CD4-positive, alpha-beta T cell treated with Interleukin-15 for 1 hour (primary cell): ENCODE measurements around the gene TTC7B.
"Not testable (repeated sequence)": the region's sequence is repeated elsewhere in the genome, so short reads cannot be mapped to it uniquely, and the experiment has no call there.

Experiments used
- DNase-seq: peaks from one replicate; pipeline ENCODE4 v3.0.0-alpha.2; 2020

The TTC7B gene, protein sequence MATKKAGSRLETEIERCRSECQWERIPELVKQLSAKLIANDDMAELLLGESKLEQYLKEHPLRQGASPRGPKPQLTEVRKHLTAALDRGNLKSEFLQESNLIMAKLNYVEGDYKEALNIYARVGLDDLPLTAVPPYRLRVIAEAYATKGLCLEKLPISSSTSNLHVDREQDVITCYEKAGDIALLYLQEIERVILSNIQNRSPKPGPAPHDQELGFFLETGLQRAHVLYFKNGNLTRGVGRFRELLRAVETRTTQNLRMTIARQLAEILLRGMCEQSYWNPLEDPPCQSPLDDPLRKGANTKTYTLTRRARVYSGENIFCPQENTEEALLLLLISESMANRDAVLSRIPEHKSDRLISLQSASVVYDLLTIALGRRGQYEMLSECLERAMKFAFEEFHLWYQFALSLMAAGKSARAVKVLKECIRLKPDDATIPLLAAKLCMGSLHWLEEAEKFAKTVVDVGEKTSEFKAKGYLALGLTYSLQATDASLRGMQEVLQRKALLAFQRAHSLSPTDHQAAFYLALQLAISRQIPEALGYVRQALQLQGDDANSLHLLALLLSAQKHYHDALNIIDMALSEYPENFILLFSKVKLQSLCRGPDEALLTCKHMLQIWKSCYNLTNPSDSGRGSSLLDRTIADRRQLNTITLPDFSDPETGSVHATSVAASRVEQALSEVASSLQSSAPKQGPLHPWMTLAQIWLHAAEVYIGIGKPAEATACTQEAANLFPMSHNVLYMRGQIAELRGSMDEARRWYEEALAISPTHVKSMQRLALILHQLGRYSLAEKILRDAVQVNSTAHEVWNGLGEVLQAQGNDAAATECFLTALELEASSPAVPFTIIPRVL

DNA sequence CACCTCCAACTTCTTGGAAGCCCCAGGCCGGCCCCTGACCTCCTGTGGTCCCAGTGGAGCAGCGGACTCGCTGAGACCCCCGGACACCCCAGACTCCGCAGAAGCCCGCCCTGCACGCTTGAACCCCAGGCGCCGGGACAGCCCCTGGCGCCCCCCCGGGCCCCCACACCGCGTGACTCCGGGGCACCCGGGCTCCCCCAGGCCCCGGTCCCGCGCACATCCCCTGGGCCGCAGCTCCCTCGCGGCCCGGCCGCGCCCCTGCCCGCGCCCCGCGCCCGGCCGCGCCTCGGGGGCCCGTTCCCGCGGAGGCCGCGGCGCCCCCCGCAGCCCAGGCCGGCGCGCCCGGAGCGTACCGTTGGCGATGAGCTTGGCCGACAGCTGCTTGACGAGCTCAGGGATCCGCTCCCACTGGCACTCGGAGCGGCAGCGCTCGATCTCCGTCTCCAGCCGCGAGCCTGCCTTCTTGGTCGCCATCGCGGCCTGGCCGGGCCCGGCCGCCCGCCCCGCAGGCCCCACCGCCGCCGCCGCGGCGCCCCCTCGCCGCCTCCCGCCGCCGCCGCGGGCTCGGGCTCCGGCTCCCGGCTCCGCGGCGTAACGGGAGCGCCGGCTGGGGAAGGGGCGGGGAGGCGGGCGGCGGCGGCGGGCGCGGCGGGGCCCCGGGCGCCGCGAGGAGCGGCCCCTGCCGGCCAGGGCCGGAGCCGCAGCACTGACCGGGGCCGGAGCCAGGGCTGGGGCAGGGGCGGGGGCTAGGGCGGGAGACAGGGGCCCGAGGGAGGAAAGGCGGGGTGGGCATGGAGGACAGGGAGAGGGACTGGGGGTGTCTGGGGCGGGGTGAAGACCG is at the start of gene TTC7B:
TTC7B (minus strand) TSS at position 609 of the 841 bp plus-strand sequence; CDS start at position 474, 135 bp downstream.
- peak; percentile 26 for DNase-seq

DNA sequence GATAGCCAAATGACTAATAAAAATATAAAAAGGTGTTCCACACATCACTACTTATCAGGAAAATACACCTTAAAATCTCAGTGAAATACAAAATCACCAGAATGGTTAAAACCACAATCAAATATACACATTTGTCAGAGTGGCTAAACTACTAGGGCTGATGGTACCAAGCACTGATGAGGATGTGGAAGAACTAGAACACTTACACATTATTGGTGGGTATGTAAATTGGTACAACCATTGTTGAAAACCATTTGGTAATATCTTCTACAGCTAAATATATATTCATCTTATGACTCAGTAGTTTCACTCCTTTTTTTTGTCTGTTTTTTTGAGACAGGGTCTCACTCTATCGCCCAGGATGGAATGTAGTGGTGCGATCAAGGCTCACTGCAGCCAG is 48.5 kb upstream of the TTC7B start:
- no peak for DNase-seq

DNA sequence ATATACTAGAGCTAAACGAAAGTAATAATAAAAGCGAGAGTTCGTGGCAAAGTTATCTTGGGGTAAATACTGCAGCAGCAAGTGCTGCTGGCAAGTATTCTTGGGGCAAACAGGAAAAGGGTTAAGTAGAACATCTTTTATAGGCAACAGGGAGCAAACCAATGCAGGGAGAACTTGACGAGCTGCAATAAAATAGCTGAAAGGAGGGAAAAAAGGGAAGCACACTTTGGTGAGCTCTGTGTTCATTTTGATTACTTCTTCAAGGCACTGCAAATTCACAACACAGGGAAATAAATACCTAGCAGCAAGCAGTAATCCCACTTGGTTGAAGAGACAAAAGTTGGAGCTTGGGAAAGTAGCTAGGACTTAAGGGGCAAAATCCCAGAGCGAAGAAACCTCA is 42.3 kb upstream of the TTC7B start:
- DNase-seq = no peak

DNA sequence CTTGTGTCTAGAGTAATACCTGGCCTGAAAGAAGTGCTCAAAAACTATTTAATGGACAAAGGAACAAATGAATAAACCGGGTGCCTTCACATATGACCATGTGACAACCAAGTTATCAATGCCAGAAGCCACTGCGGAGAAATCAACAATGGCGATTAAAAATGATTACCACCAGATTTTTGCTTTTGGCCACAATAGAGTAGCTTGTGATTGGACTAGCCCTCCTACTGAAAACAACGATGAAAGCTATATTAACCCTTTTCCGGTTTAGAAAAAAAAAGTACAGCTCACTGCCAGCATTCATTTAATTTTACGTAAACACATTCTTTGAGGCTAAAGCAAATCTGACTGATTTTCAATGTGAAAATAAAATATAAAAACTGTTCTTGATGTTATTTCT is 41.6 kb upstream of the TTC7B start:
- no peak for DNase-seq

DNA sequence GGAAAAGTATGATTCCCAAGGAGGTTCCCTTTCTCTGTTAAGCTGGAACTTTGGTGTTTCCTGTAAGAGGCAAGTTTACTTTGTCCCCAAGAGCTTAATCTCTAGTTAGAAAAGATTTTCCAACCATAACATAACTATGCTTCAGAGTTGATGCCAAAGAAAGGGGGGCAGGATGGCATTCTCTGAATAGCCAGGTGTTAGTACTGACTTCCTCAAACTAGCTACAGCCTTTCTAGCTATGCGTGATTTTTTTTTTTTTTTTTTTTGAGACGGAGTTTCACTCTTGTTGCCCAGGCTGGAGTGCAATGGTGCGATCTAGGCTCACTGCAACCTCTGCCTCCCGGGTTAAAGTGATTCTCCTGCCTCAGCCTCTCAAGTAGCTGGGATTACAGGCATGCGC is 39.9 kb upstream of the TTC7B start:
- not testable (repeated sequence) for DNase-seq

DNA sequence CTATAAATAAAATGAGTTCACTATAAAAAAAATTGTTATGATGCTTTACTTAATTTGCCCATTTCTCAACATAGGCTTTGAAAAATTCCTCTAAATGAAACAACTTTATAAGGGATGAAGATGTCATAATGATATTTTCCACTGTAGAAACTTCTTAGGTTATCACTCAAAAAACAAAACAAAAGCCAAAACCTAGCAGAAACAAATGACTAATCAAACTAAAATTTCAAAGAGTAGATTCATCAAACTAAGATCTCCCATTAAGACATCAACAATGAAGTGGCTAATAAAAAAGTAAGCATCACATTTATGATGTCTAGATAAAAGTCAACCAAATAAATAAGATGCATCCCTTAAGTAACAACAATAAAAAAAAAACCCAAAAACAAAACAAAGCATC is 36.9 kb upstream of the TTC7B start:
- DNase-seq = no peak

DNA sequence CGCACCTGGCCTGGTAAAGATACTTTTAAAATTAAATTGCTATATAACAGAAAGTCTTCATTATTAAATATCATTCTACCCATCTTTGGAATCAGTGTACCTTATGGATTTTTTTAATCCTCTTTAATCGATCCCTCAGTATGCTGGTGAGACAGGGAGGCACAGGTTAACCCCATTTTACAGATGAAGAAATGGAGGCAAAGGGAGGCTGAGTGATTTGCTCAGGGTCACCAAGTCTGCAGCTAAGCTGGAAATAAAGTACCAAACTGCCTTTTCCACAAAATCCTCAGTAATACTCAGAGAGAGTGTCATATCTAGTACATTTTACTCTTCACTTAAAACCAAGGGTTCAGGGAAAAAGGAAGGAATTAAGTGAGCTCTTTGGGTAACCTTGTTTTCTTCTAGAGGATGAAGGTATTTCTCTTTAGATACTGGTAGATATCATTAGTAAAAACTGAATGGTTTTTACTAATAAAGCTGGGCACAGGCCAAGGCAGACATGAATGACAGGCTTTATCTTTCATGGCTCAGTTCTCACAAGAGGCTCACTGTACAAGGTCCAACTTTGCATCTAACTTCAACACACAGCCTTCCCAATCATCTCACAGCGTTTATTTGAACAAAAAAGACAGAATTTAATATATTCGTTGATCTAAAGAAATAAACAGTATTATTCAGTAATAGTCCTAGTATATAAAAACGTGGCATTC is 35.3 kb upstream of the TTC7B start:
- DNase-seq = no peak

DNA sequence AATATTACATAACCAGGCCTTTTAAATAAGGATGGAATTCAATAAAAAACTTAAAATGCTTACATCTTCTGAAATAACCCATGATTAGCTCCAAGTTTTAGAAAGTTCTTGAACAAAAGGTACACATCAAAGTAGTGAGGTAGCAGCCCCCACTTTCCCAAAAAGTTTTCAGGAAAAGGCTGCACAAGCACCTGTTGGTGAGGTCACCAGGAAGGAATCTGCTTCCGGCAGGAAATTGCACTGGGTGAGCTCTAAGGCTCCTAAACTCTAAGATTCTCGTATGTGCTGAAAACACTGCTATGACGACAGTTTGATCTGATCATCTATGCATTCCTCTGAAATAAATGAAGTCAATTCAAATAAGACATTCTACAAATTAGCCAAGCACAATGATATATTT is 34.3 kb upstream of the TTC7B start:
- DNase-seq = no peak

DNA sequence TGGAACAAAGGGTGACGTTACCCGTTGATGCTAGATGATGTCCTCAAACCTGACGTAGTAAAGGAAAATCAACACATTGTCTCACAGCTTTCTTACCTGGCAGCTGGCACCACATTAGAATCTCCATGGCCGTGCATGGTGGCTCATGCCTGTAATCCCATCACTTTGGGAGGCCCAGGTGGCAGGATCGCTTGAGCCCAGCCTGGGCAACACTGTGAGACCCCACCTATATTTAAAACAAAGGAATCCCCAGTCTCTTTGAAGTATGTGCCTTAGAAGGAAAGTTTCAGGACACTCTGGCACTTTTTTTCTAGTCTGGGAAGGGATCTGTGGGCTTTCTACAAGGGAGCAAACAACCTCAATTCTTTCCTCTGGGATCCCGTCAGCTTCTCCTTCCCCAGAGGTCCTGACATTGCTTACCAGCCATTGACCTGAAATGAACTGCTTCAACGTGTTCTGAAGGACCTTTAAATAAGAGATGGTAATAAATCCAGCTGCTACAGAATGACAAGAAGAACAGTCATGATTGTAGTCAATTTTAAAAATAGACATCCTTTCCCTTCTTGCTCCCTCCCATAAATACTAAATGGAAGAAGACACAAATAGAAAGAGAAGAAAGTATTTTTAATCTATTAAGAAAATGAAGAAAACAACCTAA is 33.7 kb upstream of the TTC7B start:
- no peak for DNase-seq

DNA sequence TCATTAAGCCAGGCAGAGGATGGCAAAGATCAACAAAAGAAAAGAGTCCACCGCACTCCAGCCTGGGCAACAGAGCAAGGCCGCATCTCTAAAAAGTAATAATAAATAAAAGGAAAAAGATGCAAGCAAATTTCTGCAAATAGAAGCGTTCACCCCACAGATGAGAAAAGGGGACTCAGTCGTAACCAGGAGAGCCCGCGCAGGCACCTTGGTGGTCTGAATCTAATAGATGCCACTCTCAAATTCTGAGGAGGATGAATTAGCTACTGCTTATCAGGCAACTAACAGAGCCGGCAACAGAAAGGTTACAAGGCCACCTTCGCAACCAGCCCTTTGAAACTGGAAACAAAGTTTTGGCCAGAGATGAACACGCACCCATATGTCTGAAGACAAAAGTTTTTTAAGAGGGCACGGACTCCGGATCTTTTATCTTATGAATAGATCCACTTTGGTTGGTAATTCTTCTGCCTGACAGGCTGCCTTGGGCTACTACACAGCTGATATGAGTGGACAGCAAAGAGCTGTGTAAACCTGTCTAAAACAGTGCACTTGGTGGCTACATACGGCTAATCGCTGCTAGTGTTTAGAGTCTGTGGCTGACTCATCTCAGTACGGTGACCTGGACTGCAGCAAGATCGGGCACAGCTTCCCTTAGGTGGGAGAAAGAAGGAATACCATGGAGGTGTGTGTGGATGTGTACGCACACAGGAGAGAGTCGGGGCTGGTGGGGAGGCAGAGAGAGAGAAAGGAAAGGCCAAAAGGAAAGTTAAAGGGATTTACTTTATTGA is 32.9 kb upstream of the TTC7B start:
- DNase-seq = no peak

DNA sequence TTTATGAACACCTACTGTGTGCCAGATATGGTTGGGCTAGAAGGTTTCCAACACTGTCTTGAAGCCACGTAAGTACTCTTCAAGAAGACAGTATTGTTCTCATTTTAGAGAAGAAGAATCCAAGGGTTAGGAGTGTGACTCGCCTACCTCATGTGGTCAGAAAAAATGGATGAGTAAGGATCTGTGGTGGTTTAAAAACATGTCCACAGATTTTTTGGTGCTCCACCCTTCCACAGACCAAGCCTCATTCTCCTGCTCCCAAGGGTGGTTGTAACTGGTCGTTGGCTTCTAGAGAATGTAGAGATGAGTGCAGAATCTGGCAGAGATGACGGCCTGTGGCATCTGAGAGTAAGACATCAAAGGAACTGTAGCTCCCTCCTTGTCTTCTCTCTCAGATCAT is 30.3 kb upstream of the TTC7B start:
- no peak for DNase-seq

DNA sequence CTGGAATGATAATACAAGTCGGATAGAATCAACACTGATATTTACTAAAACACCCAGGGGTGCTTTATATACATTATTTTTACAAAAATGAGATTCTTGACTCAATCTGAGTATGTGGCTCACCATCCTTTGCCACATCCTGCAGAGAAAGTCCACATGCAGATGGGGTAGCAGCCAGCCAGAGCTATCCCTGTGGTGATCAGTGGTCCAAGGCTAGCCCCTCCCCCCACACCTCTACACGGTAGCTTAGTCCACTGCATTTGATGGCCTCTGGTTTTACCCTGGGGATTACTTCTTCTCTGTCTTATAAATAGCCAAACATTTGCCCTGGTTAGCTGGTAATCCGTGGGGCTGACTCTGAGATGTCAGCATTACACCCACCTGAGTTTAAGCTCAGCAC is 28.1 kb upstream of the TTC7B start:
- DNase-seq = no peak

DNA sequence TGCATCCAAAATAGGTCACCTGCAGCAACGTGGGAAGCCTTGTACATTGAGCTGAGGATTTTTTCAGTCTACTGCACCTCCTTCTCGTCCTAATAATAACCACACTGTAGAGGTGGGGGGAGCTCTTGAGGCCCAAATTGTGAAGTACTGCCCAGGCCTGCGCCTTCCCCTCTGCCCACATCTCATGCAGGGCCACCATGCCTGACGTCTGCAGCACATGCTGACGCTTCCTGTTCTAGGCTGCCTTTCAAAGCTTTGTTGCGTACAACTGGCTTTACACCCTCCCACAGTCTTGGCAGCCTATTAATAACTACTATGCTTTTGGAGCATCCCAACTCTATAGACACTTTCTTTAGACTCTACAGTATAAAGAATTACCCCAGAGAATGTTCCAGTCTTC is 26.5 kb upstream of the TTC7B start:
- DNase-seq = no peak

DNA sequence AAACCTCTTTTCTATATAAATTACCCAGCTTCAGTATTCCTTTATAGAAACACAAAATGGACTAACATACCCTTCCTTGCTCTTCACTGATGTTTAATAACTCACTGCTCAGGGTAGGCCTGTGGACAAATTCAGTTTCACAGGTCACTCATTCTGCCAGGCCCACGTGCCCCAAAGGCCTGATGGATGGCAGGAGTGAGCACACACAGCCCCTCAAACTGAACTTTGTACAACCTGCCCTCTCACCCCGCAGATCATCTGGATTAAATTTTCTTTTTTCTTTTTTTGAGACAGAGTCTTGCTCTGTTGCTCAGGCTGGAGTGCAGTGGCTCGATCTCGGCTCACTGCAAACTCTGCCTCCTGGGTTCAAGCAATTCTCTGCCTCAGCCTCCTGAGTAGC is 24.4 kb upstream of the TTC7B start:
- DNase-seq = not testable (repeated sequence)

DNA sequence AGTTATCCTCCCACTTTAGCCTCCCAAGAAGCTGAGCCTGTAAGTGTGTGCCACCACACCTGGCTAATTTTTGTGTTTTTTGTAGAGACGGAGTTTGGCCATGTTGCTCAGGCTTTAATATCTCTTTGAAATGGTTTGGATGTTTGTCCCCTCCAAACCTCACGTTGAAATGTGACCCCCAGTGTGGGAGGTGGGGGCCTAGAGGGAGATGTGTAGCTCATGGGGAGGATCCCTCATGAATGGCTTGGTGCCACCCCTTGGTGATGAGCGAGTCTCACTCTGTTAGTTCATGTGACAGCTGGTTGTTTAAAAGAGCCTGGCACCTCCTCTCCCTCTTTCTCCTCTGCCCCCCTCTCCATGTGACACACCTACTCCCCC is 23.6 kb upstream of the TTC7B start:
- no peak for DNase-seq

DNA sequence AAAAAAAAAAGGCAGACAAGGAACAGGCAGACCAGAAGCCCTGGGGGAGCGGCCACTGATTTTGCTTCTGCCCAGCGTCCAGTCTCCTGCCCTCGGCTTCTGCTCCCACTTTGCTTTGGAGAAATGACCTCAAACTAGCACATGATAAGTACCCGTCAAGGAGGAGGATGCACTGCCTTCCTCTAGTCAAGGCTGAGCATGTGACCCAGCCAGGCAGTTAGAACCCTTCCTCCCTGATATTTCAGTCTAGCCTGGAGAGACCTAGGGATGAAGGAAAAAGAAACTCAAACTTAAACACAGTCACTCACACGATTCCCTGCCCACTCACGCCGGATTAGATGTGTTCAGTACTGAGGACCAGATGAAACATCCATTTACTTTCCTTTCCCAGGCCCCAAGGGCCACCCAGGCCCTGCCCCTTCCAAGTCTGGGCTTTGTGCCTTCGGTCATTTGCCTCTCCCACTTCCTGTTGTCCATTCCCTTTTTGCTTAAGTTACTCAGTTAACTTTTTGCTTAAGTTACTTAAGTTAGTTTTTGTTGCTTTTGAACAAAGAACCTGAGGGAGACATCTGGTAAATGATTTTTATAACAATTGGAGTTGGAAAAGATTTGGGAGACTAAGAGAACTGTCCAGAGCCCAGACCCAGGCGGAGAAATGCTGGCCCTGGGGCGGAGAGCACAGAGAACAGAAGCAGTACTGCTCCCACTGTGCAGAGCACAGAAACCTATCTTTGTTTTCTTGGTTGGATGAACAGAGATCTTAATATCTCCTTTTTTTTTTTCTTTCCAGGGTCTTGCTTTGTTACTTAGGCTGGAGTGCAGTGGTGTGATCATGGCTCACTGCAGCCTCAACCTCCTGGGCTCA is 23.0 kb upstream of the TTC7B start:
- DNase-seq = no peak

DNA sequence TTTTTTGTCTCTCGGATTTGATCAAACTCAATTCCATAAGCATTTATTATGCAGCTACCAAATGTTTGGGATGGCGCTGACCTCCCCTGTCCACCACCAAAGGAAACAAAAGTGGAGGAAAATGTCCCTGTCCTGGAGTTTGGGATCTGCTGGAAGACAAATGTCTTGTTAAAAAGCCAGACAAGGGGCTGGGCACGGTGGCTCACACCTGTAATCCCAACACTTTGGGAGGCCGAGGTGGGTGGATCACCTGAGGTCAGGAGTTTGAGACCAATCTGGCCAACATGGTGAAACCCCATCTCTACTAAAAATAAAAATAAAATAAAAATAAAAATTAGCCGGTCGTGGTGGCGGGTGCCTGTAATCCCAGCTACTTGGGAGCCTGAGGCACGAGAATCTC is 22.3 kb upstream of the TTC7B start:
- DNase-seq = not testable (repeated sequence)

DNA sequence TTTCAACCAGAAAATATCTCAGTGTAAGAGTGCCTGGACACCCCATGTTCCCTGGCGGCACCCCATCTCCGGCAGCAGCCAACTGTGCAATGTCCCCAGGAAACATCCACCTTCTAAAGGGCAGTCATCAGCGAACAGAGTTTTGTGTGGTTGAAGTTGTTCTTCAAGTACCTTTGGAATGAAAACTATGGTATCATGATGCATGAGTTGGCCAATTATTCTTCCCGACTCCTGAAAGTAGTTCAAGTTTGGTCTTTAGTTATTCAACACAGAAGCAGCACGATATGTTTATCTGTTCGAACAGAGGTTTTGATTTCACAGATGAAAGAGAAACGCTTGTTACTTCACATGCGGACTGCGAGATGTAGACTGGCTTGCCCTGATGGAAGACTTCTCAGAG is 21.1 kb upstream of the TTC7B start:
- no peak for DNase-seq

DNA sequence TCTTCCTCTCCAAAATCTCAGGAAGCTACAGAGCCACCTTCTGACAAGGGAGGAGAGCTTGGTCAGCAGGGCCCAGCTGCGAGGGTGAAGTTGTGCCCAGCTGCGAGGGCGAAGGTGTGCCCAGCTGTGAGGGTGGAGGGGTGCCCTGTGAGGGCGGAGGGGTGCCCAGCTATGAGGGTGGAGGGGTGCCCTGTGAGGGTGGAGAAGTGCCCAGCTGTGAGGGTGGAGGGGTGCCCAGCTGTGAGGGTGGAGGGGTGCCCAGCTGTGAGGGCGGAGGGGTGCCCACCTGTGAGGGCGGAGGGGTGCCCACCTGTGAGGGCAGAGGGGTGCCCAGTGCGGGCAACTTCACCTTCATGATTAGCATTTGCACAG is 20.4 kb upstream of the TTC7B start:
- no peak for DNase-seq

DNA sequence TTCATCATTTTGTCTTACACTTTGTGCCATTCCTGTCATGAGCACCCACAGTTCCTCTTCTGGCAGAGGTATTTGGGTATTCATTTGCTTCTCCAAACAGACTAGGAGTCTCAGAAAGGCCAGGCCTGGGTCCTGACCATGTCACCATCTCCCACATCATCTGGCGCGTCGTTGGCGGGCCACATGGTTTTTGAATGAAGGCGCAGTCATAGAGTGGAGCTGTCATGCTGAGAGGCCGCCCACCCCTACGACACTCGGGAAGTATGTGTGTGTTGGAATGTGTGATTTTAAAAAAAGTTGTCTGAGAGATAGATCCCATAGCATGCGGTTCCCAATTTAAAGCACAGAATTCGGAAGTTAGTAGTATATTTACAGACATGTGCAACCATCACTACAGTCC is 15.6 kb upstream of the TTC7B start:
- no peak for DNase-seq
